K562 (cell line): ENCODE measurements around the gene RASSF1. TPM values are rescaled to one million over a fixed set of nuclear protein-coding genes. Genes with fewer than 3 reads are reported as not detected.

Experiments used
- ATF1 ChIP-seq, 2 experiments: fragments of 450-650 bp in 1 of 2; IDR thresholded peaks; 2 replicates each; pipeline ENCODE4 v1.6.1; 2016; ENCODE audit warnings: missing compliant biosample characterization in 1 of 2, missing genetic modification characterization in 1 of 2
- CBFA2T2 ChIP-seq: fragments of 450-650 bp; conservative IDR thresholded peaks from 2 replicates; pipeline ENCODE4 v1.6.1; 2017; ENCODE audit warnings: mild to moderate bottlenecking
- CC2D1A ChIP-seq: fragments of 450-650 bp; IDR thresholded peaks from 2 replicates; pipeline ENCODE4 v1.6.1; 2017; ENCODE audit warnings: mild to moderate bottlenecking
- ESRRA ChIP-seq: fragments of 450-650 bp; IDR thresholded peaks from 2 replicates; pipeline ENCODE4 v1.6.1; 2014; ENCODE audit warnings: low read depth, mild to moderate bottlenecking, moderate library complexity, borderline replicate concordance
- FOXA3 ChIP-seq, 2 experiments: fragments of 450-650 bp in 1 of 2; sonication (generic) in 1 of 2; formaldehyde crosslinking; IDR thresholded peaks in 1 of 2; conservative IDR thresholded peaks in 1 of 2; 2 replicates each; pipeline versions ENCODE4 v1.4.0 to v1.8.0; 2020 to 2022; ENCODE audit warnings: mild to moderate bottlenecking in 2 of 2, missing genetic modification reagents in 1 of 2
- HDAC2 ChIP-seq: fragments of 450-650 bp; IDR thresholded peaks from 2 replicates; pipeline ENCODE4 v1.6.1; 2016; ENCODE audit warnings: mild to moderate bottlenecking
- KDM5B ChIP-seq: fragments of 200-600 bp; sonication (generic); IDR thresholded peaks from 2 replicates; pipeline ENCODE4 v1.6.1; 2012; ENCODE audit warnings: low read depth, mild to moderate bottlenecking, moderate library complexity, low read length, control low read depth, inconsistent platforms; ENCODE audit not compliant: insufficient replicate concordance
- L3MBTL2 ChIP-seq: fragments of 450-650 bp; IDR thresholded peaks from 2 replicates; pipeline ENCODE4 v1.6.1; 2016; ENCODE audit warnings: mild to moderate bottlenecking, moderate library complexity
- POU5F1 ChIP-seq: fragments of 150-350 bp; IDR thresholded peaks from 2 replicates; pipeline ENCODE4 v1.6.1; 2014; ENCODE audit warnings: borderline replicate concordance, low read length, low read depth, mild to moderate bottlenecking; ENCODE audit not compliant: partially characterized antibody
- RBFOX2 ChIP-seq: fragments of 200-400 bp; formaldehyde crosslinking; IDR thresholded peaks from 2 replicates; pipeline ENCODE4 v1.6.1; 2017; ENCODE audit warnings: low read depth, mild to moderate bottlenecking, low read length, moderate library complexity
- SAFB2 ChIP-seq: fragments of 200-400 bp; formaldehyde crosslinking; IDR thresholded peaks from 2 replicates; pipeline ENCODE4 v1.6.1; 2018; ENCODE audit warnings: borderline replicate concordance, low read length, low read depth, moderate library complexity; ENCODE audit not compliant: severe bottlenecking
- SMAD2 ChIP-seq: fragments of 150-350 bp; IDR thresholded peaks from 2 replicates; pipeline ENCODE4 v1.6.1; 2014; ENCODE audit warnings: low read depth, mild to moderate bottlenecking, low read length
- TBP ChIP-seq: optimal IDR thresholded peaks from 2 replicates; pipeline ENCODE3; 2011; ENCODE audit warnings: low read depth, low read length, improper control_type of control experiment
- polyA plus RNA-seq, 8 experiments: library from polyadenylated mRNA; depleted of rRNA in 4 of 8; stranded (reverse) in 5 of 8; unstranded in 3 of 8; fragments of >200 nt; fragmentation: Nextera tagmentation in 2 of 8; fragmentation: Illumina TruSeq in 1 of 8; extraction: Ambion mirVana in 2 of 8; extraction: Trizol in 1 of 8; gene quantifications; 2 replicates each; pipeline versions ENCODE4 v1.2.1 to v1.2.3, GENCODE V29; 2011 to 2014; ENCODE audit warnings: inconsistent platforms in 1 of 8, missing spikeins in 1 of 8
- total RNA-seq, 7 experiments: library from RNA; depleted of rRNA in 6 of 7; stranded (reverse); fragments of >200 nt in 6 of 7; fragmentation: Illumina TruSeq in 2 of 7; extraction: Trizol in 2 of 7; gene quantifications; 2 replicates each; pipeline versions ENCODE4 v1.2.1 to v1.2.3, GENCODE V29; 2011 to 2021; ENCODE audit warnings: low replicate concordance in 1 of 7
- TF ChIP-seq, protein P1 (sequence below): sonication (generic); formaldehyde crosslinking; IDR thresholded peaks from 2 replicates; pipeline ENCODE4 v1.8.0; 2022; ENCODE audit warnings: mild to moderate bottlenecking, missing genetic modification reagents
- TF ChIP-seq, protein P2 (sequence below): sonication (generic); formaldehyde crosslinking; IDR thresholded peaks from 2 replicates; pipeline ENCODE4 v1.8.0; 2022; ENCODE audit warnings: mild to moderate bottlenecking, missing genetic modification reagents
- TF ChIP-seq, protein P3 (sequence below): fragments of 450-650 bp; formaldehyde crosslinking; IDR thresholded peaks from 2 replicates; pipeline ENCODE4 v1.4.0; 2020; ENCODE audit warnings: mild to moderate bottlenecking, moderate library complexity
- TF ChIP-seq, protein P4 (sequence below): fragments of 250-450 bp; sonication (Bioruptor Pico); IDR thresholded peaks from 2 replicates; pipeline ENCODE4 v1.8.0; 2021; ENCODE audit warnings: moderate library complexity, mild to moderate bottlenecking, inconsistent platforms
- TF ChIP-seq, protein P5 (sequence below): sonication (generic); formaldehyde crosslinking; IDR thresholded peaks from 2 replicates; pipeline ENCODE4 v1.9.0; 2022; ENCODE audit warnings: mild to moderate bottlenecking, missing genetic modification reagents
- TF ChIP-seq, protein P6 (sequence below): fragments of 450-650 bp; IDR thresholded peaks from 2 replicates; pipeline ENCODE4 v1.6.1; 2018; ENCODE audit not compliant: partially characterized antibody

The RASSF1 gene
- total and polyA plus RNA-seq, 9 of the 15 experiments (the other 6 are each of a cell fraction or from before 2014, with no cell fraction given) = 3.6 to 57.1 (median 24.6) TPM

DNA sequence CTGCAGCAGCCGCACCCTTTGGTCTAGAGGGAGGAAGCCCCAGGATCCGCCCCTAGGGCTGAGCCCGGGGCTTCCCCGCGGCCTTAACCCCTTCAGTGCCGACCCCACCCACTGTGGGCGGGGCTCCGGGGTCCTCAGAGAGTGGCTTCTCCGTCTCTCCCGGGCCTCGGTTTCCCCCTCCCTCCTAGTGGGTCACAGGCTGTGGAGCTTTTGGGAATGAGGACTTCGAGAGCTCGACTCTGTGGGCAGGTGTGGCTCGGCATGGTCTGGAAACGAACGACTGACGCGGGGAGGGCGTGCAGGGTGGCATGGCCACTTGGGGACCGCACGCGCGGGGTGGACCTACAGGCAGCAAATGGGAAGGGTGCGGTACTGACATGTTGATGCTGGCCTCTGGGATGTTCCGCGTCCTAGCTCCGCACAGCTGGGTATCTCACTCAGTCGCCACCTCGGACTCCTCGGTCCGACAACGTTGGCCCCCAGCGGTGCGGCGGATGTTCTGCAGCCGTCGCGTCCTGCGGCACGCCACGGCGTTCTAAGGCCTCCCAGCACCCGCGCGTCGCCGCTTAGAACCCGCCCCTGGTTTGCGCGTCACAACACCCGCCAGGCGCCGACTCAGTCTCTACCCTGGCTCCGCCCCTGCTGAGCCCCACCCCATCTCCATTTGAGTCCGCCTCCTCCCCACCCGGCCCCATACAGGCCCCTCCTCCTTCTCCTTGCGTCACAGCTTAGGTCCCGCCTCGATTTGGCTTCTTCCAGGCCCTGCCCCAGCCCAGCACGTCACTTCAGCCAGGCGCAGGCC is 41.6 kb downstream of the RASSF1 start, which contains the start of the genes HYAL3 and NAA80 (continued):
- peak; percentile 83 for TF ChIP-seq KDM5B
- TF ChIP-seq, protein P1, sequence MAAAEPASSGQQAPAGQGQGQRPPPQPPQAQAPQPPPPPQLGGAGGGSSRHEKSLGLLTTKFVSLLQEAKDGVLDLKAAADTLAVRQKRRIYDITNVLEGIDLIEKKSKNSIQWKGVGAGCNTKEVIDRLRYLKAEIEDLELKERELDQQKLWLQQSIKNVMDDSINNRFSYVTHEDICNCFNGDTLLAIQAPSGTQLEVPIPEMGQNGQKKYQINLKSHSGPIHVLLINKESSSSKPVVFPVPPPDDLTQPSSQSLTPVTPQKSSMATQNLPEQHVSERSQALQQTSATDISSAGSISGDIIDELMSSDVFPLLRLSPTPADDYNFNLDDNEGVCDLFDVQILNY (CRISPR knock-in tag) = no peak
- TF ChIP-seq, protein P2, sequence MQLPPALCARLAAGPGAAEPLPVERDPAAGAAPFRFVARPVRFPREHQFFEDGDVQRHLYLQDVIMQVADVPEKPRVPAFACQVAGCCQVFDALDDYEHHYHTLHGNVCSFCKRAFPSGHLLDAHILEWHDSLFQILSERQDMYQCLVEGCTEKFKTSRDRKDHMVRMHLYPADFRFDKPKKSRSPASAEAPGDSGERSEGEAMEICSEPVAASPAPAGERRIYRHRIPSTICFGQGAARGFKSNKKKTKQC = peak; percentile 70; the same call in 1 of the 2 replicates
- TF ChIP-seq SAFB2 = no peak
- TF ChIP-seq, protein P3, sequence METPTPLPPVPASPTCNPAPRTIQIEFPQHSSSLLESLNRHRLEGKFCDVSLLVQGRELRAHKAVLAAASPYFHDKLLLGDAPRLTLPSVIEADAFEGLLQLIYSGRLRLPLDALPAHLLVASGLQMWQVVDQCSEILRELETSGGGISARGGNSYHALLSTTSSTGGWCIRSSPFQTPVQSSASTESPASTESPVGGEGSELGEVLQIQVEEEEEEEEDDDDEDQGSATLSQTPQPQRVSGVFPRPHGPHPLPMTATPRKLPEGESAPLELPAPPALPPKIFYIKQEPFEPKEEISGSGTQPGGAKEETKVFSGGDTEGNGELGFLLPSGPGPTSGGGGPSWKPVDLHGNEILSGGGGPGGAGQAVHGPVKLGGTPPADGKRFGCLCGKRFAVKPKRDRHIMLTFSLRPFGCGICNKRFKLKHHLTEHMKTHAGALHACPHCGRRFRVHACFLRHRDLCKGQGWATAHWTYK (CRISPR knock-in tag) = peak; percentile 62
- peak; percentile 42; the same call in 1 of the 2 replicates for TF ChIP-seq L3MBTL2
- TF ChIP-seq HDAC2 = peak; percentile 79
- TF ChIP-seq, protein P4, sequence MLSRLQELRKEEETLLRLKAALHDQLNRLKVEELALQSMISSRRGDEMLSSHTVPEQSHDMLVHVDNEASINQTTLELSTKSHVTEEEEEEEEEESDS (CRISPR knock-in tag) = no peak
- TF ChIP-seq ATF1 (CRISPR knock-in tag; IDR thresholded peaks at IDR 0.05) = peak; percentile 36; the same call in 1 of the 2 replicates
- TF ChIP-seq ATF1 (tag; IDR thresholded peaks at IDR 0.05) = peak; percentile 88
- TF ChIP-seq FOXA3 (CRISPR knock-in tag; conservative IDR thresholded peaks at IDR 0.05 in 1 of 2, IDR thresholded peaks at IDR 0.05 in 1 of 2) = peak in 1 of 2 experiments; percentile 39; a peak in 1 of 4 replicates
- TF ChIP-seq POU5F1 = no peak
- no peak for TF ChIP-seq SMAD2
- 0 out of 2 replicates have a peak, but pooled peaks have one; percentile 13 for TF ChIP-seq CC2D1A
- TF ChIP-seq, protein P5, sequence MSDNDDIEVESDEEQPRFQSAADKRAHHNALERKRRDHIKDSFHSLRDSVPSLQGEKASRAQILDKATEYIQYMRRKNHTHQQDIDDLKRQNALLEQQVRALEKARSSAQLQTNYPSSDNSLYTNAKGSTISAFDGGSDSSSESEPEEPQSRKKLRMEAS (CRISPR knock-in tag) = peak; percentile 74
- TF ChIP-seq, protein P6, sequence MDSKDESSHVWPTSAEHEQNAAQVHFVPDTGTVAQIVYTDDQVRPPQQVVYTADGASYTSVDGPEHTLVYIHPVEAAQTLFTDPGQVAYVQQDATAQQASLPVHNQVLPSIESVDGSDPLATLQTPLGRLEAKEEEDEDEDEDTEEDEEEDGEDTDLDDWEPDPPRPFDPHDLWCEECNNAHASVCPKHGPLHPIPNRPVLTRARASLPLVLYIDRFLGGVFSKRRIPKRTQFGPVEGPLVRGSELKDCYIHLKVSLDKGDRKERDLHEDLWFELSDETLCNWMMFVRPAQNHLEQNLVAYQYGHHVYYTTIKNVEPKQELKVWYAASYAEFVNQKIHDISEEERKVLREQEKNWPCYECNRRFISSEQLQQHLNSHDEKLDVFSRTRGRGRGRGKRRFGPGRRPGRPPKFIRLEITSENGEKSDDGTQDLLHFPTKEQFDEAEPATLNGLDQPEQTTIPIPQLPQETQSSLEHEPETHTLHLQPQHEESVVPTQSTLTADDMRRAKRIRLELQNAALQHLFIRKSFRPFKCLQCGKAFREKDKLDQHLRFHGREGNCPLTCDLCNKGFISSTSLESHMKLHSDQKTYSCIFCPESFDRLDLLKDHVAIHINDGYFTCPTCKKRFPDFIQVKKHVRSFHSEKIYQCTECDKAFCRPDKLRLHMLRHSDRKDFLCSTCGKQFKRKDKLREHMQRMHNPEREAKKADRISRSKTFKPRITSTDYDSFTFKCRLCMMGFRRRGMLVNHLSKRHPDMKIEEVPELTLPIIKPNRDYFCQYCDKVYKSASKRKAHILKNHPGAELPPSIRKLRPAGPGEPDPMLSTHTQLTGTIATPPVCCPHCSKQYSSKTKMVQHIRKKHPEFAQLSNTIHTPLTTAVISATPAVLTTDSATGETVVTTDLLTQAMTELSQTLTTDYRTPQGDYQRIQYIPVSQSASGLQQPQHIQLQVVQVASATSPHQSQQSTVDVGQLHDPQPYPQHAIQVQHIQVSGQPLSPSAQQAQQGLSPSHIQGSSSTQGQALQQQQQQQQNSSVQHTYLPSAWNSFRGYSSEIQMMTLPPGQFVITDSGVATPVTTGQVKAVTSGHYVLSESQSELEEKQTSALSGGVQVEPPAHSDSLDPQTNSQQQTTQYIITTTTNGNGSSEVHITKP = peak; percentile 23
- peak; percentile 21 for TF ChIP-seq TBP
- TF ChIP-seq ESRRA = peak; percentile 36; the same call in 1 of the 2 replicates
- peak; percentile 80 for TF ChIP-seq RBFOX2
- TF ChIP-seq CBFA2T2 = no peak
